GM23338 (cell line): ENCODE data around the gene TMEM138. TPM values are rescaled to one million over a fixed set of nuclear protein-coding genes. Genes with fewer than 3 reads are reported as not detected.

Source experiments
- ATAC-seq: fragments of 200-7000 bp; cut with Tn5 transposase; 3 replicates; pipeline ENCODE4 v1.9.1; 2020
- DNase-seq: peaks from one replicate; pipeline ENCODE4 v3.0.0-alpha.2; 2015; ENCODE audit warnings: low spot score
- H2AFZ ChIP-seq: fragments of 200-600 bp; sonication (generic); 2 replicates; pipeline ENCODE4 v1.8.0; 2016; ENCODE audit warnings: antibody characterized with exemption, mild to moderate bottlenecking, moderate library complexity
- H3F3A ChIP-seq: fragments of 200-600 bp; sonication (generic); replicated peaks from 2 replicates; pipeline ENCODE4 v1.8.0; 2017; ENCODE audit warnings: antibody characterized with exemption, mixed run types, low read depth
- H3K27ac ChIP-seq: fragments of 200-600 bp; sonication (generic); 2 replicates; pipeline ENCODE4 v1.6.1; 2016; ENCODE audit warnings: low read depth
- H3K27me3 ChIP-seq: fragments of 200-600 bp; sonication (generic); 2 replicates; pipeline ENCODE4 v1.8.0; 2016; ENCODE audit warnings: mild to moderate bottlenecking, mixed run types, moderate library complexity; ENCODE audit not compliant: insufficient read depth
- H3K36me3 ChIP-seq: fragments of 200-600 bp; sonication (generic); 2 replicates; pipeline ENCODE4 v1.8.0; 2016; ENCODE audit warnings: mild to moderate bottlenecking; ENCODE audit not compliant: insufficient read depth
- H3K4me1 ChIP-seq: fragments of 200-600 bp; sonication (generic); 2 replicates; pipeline ENCODE4 v1.8.0; 2016; ENCODE audit warnings: mild to moderate bottlenecking, moderate library complexity; ENCODE audit not compliant: insufficient read depth
- H3K4me2 ChIP-seq: fragments of 200-600 bp; sonication (generic); 2 replicates; pipeline ENCODE4 v1.7.1; 2017; ENCODE audit warnings: mixed run types
- H3K4me3 ChIP-seq: fragments of 200-600 bp; sonication (generic); 2 replicates; pipeline ENCODE4 v1.6.1; 2016; ENCODE audit warnings: mixed run types
- H3K79me2 ChIP-seq: fragments of 200-600 bp; sonication (generic); replicated peaks from 2 replicates; pipeline ENCODE4 v1.8.0; 2017; ENCODE audit warnings: mild to moderate bottlenecking; ENCODE audit not compliant: insufficient read depth
- H3K9me2 ChIP-seq: fragments of 200-600 bp; sonication (generic); 2 replicates; pipeline ENCODE4 v1.8.0; 2017; ENCODE audit not compliant: insufficient read depth
- H4K20me1 ChIP-seq: fragments of 200-600 bp; sonication (generic); replicated peaks from 2 replicates; pipeline ENCODE4 v1.8.0; 2017; ENCODE audit warnings: mild to moderate bottlenecking; ENCODE audit not compliant: insufficient read depth
- H3K27ac Mint-ChIP-seq: 2 replicates; pipeline ENCODE4 v1.8.0; 2020; ENCODE audit warnings: inconsistent platforms, mild to moderate bottlenecking, moderate library complexity, mixed read lengths
- H3K27me3 Mint-ChIP-seq: 3 replicates; pipeline ENCODE4 v1.8.0; 2022; ENCODE audit warnings: low read depth, mild to moderate bottlenecking, moderate library complexity, mixed read lengths, inconsistent platforms; ENCODE audit not compliant: insufficient read depth, poor library complexity
- H3K36me3 Mint-ChIP-seq: 3 replicates; pipeline ENCODE4 v1.8.0; 2021; ENCODE audit warnings: low read depth, mild to moderate bottlenecking, inconsistent platforms, moderate library complexity, mixed read lengths
- H3K4me1 Mint-ChIP-seq: 3 replicates; pipeline ENCODE4 v1.8.0; 2020; ENCODE audit warnings: mild to moderate bottlenecking, inconsistent platforms, mixed read lengths
- H3K4me3 Mint-ChIP-seq: 3 replicates; pipeline ENCODE4 v1.8.0; 2021; ENCODE audit warnings: moderate library complexity, mild to moderate bottlenecking, inconsistent platforms, mixed read lengths
- H3K9me3 Mint-ChIP-seq: 3 replicates; pipeline ENCODE4 v1.8.0; 2020; ENCODE audit warnings: moderate library complexity, mild to moderate bottlenecking, inconsistent platforms, mixed read lengths
- CREB1 ChIP-seq: fragments of 250-450 bp; sonication (Bioruptor Pico); IDR thresholded peaks from 2 replicates; pipeline ENCODE4 v1.5.0; 2020; ENCODE audit warnings: low read depth, mild to moderate bottlenecking, moderate library complexity
- ETS1 ChIP-seq: IDR thresholded peaks from 2 replicates; pipeline ENCODE4 v1.6.1; 2016; ENCODE audit warnings: antibody characterized with exemption
- JUNB ChIP-seq: IDR thresholded peaks from one replicate; pipeline ENCODE4 v1.6.1; 2016; ENCODE audit warnings: antibody characterized with exemption; ENCODE audit not compliant: unreplicated experiment
- NANOG ChIP-seq: IDR thresholded peaks from 2 replicates; pipeline ENCODE4 v1.6.1; 2016; ENCODE audit warnings: antibody characterized with exemption, borderline replicate concordance
- POLR2AphosphoS5 ChIP-seq: IDR thresholded peaks from 2 replicates; pipeline ENCODE4 v1.6.1; 2016; ENCODE audit warnings: antibody characterized with exemption, low read depth
- REST ChIP-seq: IDR thresholded peaks from one replicate; pipeline ENCODE4 v1.6.1; 2018; ENCODE audit warnings: antibody characterized with exemption; ENCODE audit not compliant: unreplicated experiment
- STAT1 ChIP-seq: IDR thresholded peaks from one replicate; pipeline ENCODE4 v1.6.1; 2016; ENCODE audit warnings: antibody characterized with exemption; ENCODE audit not compliant: unreplicated experiment
- ZNF462 ChIP-seq: fragments of 250-450 bp; sonication (Bioruptor Pico); IDR thresholded peaks from 2 replicates; pipeline ENCODE4 v1.5.0; 2020; ENCODE audit warnings: mild to moderate bottlenecking, moderate library complexity
- polyA plus RNA-seq: library from polyadenylated mRNA; unstranded; fragments of >200 nt; fragmentation: Nextera tagmentation; extraction: Ambion mirVana; gene quantifications from 2 replicates; pipeline ENCODE4 v1.2.1, GENCODE V29; 2016
- total RNA-seq: library from RNA; depleted of rRNA; stranded (reverse); fragments of >200 nt; shearing (Covaris generic); gene quantifications from 2 replicates; pipeline ENCODE4 v1.2.3, GENCODE V29; 2014

Gene TMEM138
- total and polyA plus RNA-seq, 2 experiments from 2014 or later, result 30.2 to 32.1 TPM

- H3K27me3 Mint-ChIP-seq, result peaks cover 6% of the 10 kb centered on the region
- H3K9me3 Mint-ChIP-seq, result no peaks in the 10 kb centered on the region
- Histone ChIP-seq H3K36me3 (no peaks in the 10 kb centered on the region), H2AFZ (no peak overlapping the region), H3K4me3 (no peak overlapping the region), H3K79me2 (no peaks in the 10 kb centered on the region), H3K27me3 (no peaks in the 10 kb centered on the region), H4K20me1 (no peaks in the 10 kb centered on the region), H3K9me2 (no peaks in the 10 kb centered on the region), H3K4me2 (no peak overlapping the region), H3F3A (no peaks in the 10 kb centered on the region), H3K4me1 (no peaks in the 10 kb centered on the region), H3K27ac (no peak overlapping the region)
- no peak overlapping the region for H3K4me3 Mint-ChIP-seq
- peaks cover 2% of the 10 kb centered on the region; the same call in 2 of the 3 replicates for H3K4me1 Mint-ChIP-seq
- peaks cover 20% of the 10 kb centered on the region for H3K36me3 Mint-ChIP-seq
- TF ChIP-seq ZNF462 (CRISPR knock-in tag) (no peak), ETS1 (no peak), STAT1 (no peak), REST (no peak), POLR2AphosphoS5 (no peak), JUNB (no peak), NANOG (no peak), CREB1 (CRISPR knock-in tag) (no peak)
- no peak for DNase-seq
- ATAC-seq, result no peak
- no peak overlapping the region for H3K27ac Mint-ChIP-seq
Observed at GRCh38 chr11:61350803-61351202, 11.4 kb upstream of the TMEM138 start.
